HG03354 (cell line): ENCODE measurements around the gene LARP7.
"Not testable (repeated sequence)": the region's sequence is repeated elsewhere in the genome, so short reads cannot be mapped to it uniquely, and the experiment has no call there.

ENCODE experiments used
- ATAC-seq: cut with Tn5 transposase; IDR thresholded peaks from one replicate; pipeline ENCODE4 v1.9.1; 2021; ENCODE audit warnings: mild to moderate bottlenecking; ENCODE audit not compliant: unreplicated experiment, poor library complexity, severe bottlenecking

LARP7 gene

DNA sequence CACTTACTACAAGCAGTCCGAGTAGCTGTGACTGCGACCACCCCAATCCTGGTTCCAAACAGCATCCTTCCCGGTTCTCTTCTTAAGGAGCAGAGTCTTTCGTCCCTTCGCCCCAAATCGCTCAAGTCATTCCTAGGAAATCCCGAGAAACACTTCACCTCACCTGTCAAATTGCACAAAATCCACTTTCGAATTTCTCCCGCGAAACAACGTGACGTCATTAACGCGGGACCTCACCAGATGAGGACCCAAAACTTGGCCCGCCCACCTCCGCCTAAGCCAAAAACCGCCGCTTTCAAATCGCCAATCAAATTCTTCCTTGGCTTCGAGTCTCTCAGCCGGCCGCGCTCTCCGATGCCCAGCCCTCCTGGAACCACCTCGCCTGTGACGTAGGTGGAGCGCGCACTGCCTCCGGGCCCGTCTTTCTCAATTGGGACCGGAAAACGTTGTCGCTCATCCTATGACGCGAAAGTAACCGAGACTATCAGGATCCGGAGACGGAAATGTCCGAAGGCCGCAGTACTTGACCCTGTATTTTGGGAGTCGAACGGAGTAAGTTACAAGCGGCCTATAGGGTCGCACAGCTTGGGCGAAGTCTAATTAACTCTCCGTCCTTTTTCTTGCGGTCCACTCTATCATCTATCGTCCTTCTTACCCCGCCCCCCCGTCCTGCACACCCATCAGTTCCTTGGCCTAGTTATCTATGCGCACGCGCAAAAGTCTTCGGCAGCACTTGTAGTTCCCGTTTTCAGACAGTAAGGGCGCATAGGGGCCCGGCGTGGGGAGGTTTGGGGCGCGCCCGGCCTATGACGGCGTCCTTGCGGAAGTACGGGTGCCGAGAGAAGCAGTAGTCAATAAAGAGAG lies at the start of gene LARP7, which contains the start of gene ZGRF1:
Gene LARP7, plus strand, starts transcription at position 456 of the 864 bp plus-strand sequence. CDS start 7,527 bp downstream, outside the sequence.
Gene ZGRF1, minus strand, starts transcription at position 222 of the 864 bp plus-strand sequence. CDS start 3,733 bp downstream, outside the sequence.
- ATAC-seq, result peak; percentile 90

DNA sequence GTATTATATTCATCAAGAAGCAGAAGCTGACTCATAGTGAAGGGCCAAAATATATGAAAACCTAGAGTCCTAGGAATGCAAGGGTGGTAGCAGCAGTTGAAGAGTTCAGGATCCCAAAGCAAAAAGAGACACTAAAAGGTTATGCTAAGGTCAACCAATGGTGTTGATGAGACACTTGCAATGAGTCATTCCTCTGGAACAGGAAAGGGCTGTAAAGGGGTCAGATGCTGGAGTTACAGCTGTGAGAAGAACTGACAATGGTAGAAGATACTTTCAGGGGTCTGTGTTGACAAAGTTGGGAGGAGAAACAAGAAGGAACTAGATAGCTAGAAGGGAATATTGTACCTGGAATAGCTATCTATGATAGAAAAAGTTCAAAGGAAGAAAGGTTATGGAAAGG lies 47.7 kb upstream of the LARP7 start:
- no peak for ATAC-seq

DNA sequence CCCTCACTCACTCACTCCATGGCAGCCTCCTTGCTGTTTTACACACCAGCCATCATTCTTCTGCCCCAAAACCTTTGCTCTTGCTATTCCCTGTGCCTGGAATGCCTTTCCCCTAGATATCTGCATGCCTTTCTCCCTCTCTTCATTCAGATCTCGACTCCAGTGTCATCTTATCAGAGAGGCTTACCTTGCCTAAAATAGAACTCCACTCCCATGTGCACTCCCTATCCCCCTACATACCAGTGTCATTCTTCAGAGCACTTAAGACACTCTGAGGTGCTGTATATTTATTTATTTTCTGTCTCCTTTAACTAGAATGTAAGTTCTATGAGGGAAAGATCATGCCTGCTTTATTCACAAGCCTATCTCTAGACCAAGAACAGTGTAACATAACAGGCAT lies 45.4 kb upstream of the LARP7 start:
- ATAC-seq, result no peak

DNA sequence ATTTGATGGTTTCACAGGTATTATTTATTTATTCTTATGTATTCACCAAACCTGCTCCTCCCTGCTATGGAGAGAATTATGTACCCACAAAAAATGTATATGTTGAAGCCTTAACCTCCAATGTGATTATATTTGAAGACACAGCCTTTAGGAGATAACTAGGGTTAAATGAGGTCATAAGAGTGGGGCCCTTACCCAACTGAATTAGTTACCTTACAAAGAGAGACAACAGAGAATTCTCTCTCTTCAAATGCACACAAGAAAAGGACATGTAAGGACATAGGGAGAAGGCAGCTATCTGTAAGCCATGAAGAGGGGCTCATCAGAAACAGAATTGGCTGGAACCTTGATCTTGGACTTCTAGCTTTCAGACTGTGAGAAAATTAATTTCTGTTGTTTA lies 44.2 kb upstream of the LARP7 start:
- no peak for ATAC-seq

DNA sequence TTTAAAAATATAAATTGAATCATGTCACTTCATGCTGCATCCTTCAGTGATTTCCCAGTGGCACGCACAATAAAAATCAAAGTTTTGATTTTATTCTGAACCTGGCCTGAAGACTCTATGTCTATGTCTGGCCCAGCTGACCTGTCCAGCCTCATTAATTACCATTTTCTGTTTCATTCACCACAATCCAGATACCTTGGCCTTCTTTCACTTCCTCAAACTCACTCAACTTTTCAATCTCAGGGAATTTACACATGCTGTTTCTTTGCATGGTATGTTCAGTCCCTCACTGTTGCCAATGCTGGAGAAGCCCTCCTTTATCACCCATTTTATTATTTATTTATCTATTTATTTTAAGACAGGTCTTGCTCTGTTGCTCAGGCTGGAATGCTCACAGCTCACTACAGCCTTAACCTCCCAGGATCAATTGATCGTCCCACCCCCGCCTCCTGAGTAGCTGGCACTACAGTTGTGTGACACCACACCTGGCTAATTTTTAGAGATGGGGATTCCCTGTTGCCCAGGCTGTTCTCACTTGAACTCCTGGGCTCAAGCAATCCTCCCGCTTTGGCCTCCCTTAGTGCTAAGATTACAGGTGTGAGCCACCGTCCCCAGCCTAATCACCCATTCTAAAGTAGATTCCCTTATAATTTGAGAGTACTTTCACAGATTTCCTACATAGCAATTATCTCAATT lies 43.4 kb upstream of the LARP7 start:
- ATAC-seq, result peak; percentile 88

DNA sequence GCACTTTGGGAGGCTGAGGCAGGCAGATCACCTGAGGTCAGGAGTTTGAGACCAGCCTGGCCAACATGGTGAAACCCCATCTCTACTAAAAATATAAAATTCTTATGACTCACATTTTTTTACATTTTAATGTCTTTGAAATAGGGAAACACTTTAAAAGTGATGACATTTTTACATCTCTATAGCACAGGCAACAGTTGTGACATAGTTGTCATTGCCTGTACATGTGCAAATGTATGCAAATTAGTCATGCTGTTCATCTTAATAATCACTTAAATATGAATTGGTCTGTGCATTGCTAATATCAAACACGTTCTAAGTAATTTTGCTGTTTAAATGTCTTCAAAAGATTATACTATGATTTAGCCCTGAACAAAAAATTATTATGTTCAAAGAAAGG lies 42.0 kb upstream of the LARP7 start:
- no peak for ATAC-seq

DNA sequence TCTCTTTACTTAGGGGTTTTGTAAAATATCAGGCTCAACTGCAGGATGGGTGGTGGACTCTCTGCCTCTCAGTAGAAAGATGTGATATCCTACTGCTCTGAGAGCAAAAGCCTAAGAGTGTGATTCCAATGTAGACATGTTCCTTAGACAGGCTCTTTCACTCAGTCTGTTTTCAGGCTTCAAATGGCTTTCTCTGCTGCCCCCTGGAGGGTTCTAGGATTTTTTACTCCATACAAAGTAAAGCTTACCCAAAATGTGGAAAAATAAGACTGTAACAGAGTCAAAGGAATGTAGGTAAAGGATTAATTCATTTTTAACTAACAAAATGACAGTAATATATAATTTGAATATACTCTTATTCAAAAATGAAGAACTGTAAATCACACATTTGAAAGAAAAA lies 32.4 kb upstream of the LARP7 start:
- ATAC-seq, result peak; percentile 84

DNA sequence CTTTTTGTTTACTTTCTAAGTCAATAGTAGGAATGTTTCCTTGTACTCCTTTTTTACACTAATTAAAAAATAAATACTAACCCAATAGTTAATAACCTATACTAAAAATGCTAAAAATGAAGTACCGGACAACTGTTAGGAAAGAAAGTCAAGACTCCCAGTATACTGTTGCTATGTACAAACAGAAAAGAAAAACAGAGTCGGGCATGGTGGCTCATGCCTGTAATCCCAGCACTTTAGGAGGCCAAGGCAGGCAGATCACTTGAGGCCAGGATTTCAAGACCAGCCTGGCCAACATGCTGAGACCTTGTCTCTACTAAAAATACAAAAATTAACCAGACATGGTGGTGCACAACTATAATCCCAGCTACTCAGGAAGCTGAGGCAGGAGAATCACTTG lies 24.1 kb upstream of the LARP7 start:
- not testable (repeated sequence) for ATAC-seq

DNA sequence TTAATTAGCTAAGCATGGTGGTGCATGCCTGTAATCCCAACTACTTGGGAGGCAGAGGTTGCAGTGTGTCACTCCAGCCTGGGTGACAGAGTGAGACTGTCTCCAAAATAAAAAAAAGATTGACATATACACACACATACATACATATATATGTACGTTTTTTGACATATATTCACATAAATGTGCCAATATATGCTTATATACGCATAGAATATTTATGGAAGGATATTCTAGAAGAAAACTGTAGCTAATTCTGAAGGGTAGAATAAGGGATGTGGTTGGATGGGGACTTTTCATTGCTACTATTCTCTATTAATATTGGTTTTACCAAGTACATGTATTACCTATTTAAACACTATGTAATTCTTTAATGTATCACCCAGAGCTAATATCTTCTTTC lies 20.0 kb upstream of the LARP7 start:
- ATAC-seq, result no peak

DNA sequence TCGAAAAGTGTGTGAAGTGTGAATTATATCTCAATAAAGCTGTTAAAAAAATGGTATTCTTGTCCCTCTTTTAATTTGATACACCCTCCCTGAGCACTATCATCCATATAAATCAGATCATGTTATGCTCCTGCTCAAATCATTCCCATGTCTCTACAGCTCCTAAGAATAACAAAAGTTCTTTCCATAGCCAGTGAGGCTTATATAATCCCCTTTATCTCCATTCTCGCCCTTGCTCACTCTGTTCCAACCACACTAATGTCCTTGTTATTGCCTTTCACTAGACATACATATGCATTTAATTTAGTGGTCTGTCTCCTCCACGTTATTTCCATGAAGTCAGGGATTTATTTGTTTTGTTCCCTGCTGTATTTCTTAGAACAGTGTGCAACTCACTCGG lies 10.7 kb upstream of the LARP7 start:
- no peak for ATAC-seq

DNA sequence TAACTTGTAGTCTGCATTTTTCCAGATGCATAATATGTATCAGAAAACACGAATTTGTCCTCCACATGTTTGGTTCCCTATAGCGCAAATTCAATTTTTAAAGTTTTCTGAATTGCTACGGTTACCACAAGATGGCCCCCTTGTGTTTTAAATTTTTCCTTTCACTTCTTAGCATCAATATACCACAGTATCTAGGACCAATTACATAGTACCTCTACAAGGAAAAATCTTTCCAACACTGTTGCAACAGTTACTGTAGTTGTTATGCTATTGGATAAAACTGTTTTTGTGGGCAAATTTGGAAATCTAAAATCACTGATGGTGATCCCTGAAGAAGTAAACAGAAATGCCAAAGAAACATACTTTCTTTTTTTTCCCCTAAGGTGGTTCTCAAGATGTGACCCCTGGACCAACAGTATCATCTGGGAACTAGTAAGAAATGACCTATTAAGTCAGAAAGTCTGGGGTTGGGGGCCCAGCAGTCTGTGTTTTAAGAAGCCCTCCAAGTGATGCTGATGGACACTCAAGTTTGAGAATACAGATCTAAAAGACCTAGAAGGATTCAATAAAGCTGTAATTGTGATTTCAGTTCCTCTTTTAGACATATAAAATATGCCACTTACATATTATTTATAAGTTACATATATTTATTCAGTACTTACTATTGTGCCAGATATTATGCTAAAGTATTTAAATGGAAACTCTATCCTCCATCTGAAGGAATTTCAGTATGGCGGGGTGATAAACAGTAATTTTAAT lies 3.3 kb upstream of the LARP7 start:
- ATAC-seq, result no peak

DNA sequence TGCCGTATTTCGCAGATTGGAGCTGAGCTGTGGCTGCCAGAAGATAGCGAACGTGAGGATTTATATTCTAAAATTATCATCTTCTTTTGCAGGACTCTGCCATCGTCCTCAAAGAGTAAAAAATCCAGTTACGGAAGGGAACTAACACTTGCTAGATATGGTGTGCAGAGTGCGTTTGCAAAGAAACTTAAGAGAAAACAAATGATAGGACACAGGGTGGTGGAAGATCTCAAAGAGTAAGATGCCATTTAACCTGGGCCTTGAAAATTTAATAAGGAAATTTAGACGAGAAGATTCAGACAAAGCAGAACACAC lies 566 bp downstream of the LARP7 start:
- peak; percentile 7 for ATAC-seq

DNA sequence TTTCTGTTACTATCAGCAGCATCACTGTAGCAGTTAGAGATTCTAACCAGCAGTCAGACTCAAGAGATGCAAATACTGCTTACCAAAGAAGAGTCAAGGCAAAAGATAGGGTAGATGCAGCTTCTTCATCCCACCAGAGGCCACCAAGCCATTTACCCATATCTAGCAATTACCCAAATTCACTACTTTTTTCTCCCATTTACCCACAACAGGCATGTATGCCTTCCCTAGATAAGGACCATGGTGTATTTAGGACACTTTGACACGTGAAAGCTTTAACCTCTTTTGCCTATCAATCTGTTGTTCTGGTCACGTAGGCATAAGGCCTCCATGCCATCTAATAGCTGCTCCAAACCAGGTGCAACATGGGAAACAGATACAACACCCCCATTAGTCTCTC lies 5.6 kb downstream of the LARP7 start:
- no peak for ATAC-seq

DNA sequence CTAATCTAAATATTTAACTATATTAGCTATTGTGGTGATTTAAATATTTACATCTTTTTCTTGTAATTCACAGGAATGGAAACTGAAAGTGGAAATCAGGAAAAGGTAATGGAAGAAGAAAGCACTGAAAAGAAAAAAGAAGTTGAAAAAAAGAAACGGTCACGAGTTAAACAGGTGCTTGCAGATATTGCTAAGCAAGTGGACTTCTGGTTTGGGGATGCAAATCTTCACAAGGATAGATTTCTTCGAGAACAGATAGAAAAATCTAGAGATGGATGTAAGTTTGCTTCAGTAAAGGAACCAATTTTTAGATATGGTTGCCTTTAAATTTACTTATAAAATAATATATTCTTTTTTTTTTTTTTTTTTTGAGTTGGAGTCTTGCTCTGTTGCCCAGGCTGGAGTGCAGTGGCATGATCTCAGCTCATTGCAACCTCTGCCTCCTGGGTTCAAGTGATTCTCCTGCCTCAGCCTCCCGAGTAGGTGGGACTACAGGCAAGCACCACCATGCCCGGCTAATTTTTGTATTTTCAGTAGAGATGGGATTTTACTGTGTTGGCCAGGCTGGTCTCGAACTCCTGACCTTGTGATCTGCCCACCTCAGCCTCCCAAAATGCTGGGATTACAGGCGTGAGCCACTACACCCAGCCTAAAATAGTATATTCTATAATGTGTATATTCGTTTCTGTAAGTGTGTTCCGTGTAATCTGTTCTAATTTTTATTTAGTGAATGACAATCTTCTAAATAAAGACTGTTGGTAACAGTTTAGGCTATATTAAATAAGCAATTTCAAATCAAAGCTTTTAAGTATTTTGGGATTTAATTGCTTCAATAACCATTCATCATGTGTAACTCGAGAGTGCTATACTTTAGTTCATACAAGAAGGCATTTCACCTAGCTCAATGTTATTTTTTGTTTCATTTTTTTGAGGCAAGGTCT lies 7.9 kb downstream of the LARP7 start:
- not testable (repeated sequence) for ATAC-seq

DNA sequence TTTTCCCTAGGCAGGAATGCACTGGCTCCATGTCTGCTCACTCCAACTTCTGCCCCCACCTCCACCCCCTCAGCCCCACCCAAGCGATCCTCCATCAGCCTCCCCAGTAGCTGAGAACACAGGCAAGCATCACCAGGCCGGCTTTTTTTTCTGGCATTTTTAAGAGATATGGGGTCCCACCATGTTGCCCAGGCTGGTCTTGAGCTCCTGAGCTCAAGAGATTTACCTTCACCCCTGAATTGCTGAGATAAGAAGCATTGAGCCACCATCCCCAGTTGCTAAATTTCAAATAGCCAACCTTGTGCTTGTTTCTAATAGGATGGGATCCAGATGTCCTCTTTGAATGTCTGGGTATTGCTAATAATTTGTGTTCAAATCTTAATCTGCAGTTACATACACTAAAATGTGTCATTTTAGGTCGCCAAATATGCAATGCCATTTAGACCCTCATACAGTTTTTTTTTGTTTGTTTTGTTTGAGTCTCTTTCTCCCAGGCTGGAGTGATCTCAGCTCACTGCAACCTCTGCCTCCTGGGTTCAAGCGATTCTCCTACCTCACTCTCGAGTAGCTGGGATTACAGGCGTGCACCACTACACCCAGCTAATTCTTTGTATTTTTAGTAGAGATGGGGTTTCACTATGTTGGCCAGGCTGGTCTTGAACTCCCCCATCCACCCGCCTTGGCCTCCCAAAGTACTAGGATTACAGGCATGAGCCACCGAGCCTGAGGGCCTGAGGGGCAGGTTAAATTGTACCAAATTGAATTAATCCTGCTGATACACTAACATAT lies 8.8 kb downstream of the LARP7 start:
- no peak for ATAC-seq

DNA sequence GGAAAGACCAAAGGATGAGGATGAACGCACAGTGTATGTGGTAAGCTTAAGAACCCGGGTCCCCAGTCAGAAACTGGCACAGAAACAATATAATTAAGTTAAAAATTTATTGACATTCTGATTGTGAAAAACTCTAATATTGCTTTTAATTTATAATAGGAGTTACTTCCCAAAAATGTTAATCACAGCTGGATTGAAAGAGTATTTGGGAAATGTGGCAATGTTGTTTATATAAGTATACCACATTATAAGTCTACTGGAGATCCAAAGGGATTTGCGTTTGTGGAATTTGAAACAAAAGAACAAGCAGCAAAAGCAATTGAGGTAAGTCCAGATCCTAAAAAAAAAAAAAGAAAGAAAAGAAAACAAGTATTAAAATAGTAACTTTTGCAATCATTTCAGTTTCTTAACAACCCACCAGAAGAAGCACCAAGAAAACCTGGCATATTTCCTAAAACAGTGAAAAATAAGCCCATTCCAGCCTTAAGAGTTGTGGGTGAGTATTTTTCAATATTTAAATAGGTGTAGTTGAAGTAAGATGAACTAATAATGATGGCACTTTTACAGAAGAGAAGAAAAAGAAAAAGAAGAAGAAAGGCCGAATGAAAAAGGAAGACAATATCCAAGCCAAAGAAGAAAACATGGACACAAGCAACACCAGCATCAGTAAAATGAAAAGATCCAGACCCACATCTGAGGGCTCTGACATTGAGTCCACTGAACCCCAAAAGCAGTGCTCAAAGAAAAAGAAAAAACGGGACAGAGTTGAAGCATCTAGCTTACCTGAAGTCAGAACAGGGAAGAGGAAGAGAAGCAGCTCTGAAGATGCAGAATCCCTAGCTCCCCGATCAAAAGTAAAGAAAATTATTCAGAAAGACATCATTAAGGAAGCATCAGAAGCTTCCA lies 9.9 kb downstream of the LARP7 start:
- no peak for ATAC-seq

DNA sequence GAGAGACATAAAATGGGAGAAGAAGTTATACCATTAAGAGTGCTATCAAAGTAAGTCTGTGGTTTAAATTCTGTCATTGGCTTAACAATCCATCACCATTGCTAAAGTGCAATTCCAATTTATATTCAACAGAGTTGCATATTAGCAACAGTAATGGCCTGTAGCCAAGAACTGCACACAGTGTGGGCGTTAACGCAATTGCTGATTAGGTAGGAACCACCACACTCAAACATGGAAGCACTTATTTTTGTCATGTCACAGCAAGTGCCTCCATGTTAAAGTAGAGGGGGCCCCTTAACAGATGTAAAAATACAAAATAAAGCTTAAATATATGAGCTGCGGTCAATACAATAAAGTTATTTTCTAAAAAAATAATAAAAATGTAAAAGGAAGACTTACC lies 10.8 kb downstream of the LARP7 start:
- no peak for ATAC-seq
